Measurements from ENCODE around the gene CCL25. TPM values are rescaled to one million over a fixed set of nuclear protein-coding genes. Genes with fewer than 3 reads are reported as not detected.

CCL25 gene
- polyA plus RNA-seq, 1 experiment = not detected

- TF ChIP-seq CTCF (IDR thresholded peaks at IDR 0.05; ENCODE audit: low read depth, low read length) = no peak
- CTCF ChIA-PET = no interaction called here
Observed at GRCh38 chr19:8109890-8110662, 57.5 kb downstream of the CCL25 start.

GRCh38 chr19:8110931-8111330, 58.4 kb downstream of the CCL25 start:
- Histone ChIP-seq H3K4me3 (ENCODE audit: low read depth, low read length) (no peak overlapping the region), H3K27me3 (ENCODE audit: control insufficient read depth, insufficient read depth, low read length) (no peaks in the 10 kb centered on the region), H3K27ac (ENCODE audit: low read depth, low read length) (no peak overlapping the region), H3K9me3 (ENCODE audit: control insufficient read depth, insufficient read depth, low read length) (peaks cover 10% of the 10 kb centered on the region; the same call in 1 of the 2 replicates)
- no peak for TF ChIP-seq CTCF (IDR thresholded peaks at IDR 0.05; ENCODE audit: low read depth, low read length)
- CTCF ChIA-PET = no interaction called here
- DNase-seq (ENCODE audit: low read depth, low spot score) = no peak
- POLR2A ChIA-PET = no interaction called here

More at GRCh38 chr19:8109890-8110662, 57.5 kb downstream of the CCL25 start:
- Histone ChIP-seq H3K4me3 (ENCODE audit: low read depth, low read length) (no peak overlapping the region), H3K9me3 (ENCODE audit: control insufficient read depth, insufficient read depth, low read length) (peaks cover 10% of the 10 kb centered on the region; the same call in 1 of the 2 replicates), H3K27me3 (ENCODE audit: control insufficient read depth, insufficient read depth, low read length) (no peaks in the 10 kb centered on the region), H3K27ac (ENCODE audit: low read depth, low read length) (no peak overlapping the region)
- POLR2A ChIA-PET = no interaction called here
- no peak for DNase-seq (ENCODE audit: low read depth, low spot score)

GRCh38 chr19:8111376-8111775, 58.8 kb downstream of the CCL25 start:
- no peak for TF ChIP-seq CTCF (IDR thresholded peaks at IDR 0.05; ENCODE audit: low read depth, low read length)
- ChIA-PET CTCF (no interaction called here), POLR2A (no interaction called here)
- Histone ChIP-seq H3K27me3 (ENCODE audit: control insufficient read depth, insufficient read depth, low read length) (no peaks in the 10 kb centered on the region), H3K9me3 (ENCODE audit: control insufficient read depth, insufficient read depth, low read length) (peaks cover 7% of the 10 kb centered on the region; the same call in 1 of the 2 replicates), H3K4me3 (ENCODE audit: low read depth, low read length) (no peak overlapping the region), H3K27ac (ENCODE audit: low read depth, low read length) (no peak overlapping the region)
- no peak for DNase-seq (ENCODE audit: low read depth, low spot score)

Other genes starting within 250 kb of the CCL25 start
- gene EVI5L, start 222.5 kb upstream of the CCL25 start, polyA plus RNA-seq (2011; rRNA removed) = 6.7 and 9.1 TPM in 2 replicates
- gene PRR36, start 178.4 kb upstream of the CCL25 start, polyA plus RNA-seq (2011; rRNA removed) = not detected in 2 replicates
- gene LRRC8E, start 164.2 kb upstream of the CCL25 start, polyA plus RNA-seq (2011; rRNA removed) = 4.1 and 4.7 TPM in 2 replicates
- gene MAP2K7, start 148.9 kb upstream of the CCL25 start, polyA plus RNA-seq (2011; rRNA removed) = 5.6 and 6.2 TPM in 2 replicates
- gene TGFBR3L, start 137.9 kb upstream of the CCL25 start, polyA plus RNA-seq (2011; rRNA removed) = 0.88 TPM in 1 of 2 replicates, not detected in the other
- gene SNAPC2, start 132.4 kb upstream of the CCL25 start, polyA plus RNA-seq (2011; rRNA removed) = 12.1 and 17.7 TPM in 2 replicates
- gene CTXN1, start 126.6 kb upstream of the CCL25 start, polyA plus RNA-seq (2011; rRNA removed) = 0.95 and 2.2 TPM in 2 replicates
- gene TIMM44, start 109.1 kb upstream of the CCL25 start, polyA plus RNA-seq (2011; rRNA removed) = 42.0 and 43.3 TPM in 2 replicates
- gene ELAVL1, start 47.1 kb upstream of the CCL25 start, polyA plus RNA-seq (2011; rRNA removed) = 44.7 and 52.3 TPM in 2 replicates
- gene FBN3, start 96.8 kb downstream of the CCL25 start, polyA plus RNA-seq (2011; rRNA removed) = not detected in 2 replicates
- gene CERS4, start 156.6 kb downstream of the CCL25 start, polyA plus RNA-seq (2011; rRNA removed) = 4.7 and 5.4 TPM in 2 replicates

Data from AG04450 (cell line).